ENCODE results near the gene EXTL2.

- TF ChIP-seq CTCF (IDR thresholded peaks at IDR 0.05) = no peak
- TF ChIP-seq POLR2A (IDR thresholded peaks at IDR 0.05) = no peak
These were observed 11.9 kb downstream of the EXTL2 start for GRCh38 chr1:100882698-100883097.

All from right lobe of liver (tissue), 4 donors.